HUDEP-2 (cell line): Measurements from ENCODE around the gene LRRC9.
"Not testable (repeated sequence)": the region's sequence is repeated elsewhere in the genome, so short reads cannot be mapped to it uniquely, and the experiment has no call there.

Experiments
- DNase-seq, 76 experiments: peaks; one replicate each; lab custom pipeline; 2025; ENCODE audit not compliant: unreplicated experiment in 76 of 76; lab: John Stamatoyannopoulos, UW

Gene LRRC9

DNA sequence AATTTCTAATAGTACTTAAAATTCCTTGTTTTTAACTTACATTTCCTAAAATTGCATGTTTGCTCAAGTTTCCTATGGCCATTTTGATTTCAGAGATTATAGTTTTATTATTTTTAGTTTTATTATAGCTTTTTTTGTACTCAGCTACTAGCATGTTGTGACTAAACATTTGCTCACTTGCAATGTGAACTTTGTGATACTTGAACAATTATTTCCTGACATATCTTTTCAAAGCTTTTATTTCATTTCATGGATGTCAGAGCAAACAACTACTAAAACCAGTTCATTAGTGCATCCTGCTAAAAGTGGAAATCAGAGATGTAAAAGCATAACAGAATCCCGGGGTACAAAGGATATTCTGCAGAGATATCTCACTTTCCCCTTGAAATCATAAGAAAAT is 138.1 kb downstream of the LRRC9 start:
- DNase-seq: no peak

DNA sequence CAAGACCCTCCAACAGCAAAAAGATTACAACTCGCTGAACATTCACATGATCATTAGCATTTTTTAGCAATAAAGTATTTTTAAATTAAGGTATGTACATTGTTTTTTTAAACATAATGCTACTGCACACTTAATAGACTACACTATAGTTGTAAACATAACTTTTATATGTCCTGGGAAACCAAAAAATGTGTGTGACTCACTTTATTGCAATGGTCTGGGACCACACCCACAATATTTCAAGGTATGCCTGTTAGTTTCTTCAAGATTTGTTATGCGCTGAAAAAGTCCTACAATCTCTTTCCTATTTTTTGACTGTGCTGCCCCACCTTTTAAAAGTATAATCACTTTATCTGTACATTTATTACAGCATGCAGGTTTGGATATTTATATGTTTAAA is 141.4 kb downstream of the LRRC9 start:
- DNase-seq: no peak

DNA sequence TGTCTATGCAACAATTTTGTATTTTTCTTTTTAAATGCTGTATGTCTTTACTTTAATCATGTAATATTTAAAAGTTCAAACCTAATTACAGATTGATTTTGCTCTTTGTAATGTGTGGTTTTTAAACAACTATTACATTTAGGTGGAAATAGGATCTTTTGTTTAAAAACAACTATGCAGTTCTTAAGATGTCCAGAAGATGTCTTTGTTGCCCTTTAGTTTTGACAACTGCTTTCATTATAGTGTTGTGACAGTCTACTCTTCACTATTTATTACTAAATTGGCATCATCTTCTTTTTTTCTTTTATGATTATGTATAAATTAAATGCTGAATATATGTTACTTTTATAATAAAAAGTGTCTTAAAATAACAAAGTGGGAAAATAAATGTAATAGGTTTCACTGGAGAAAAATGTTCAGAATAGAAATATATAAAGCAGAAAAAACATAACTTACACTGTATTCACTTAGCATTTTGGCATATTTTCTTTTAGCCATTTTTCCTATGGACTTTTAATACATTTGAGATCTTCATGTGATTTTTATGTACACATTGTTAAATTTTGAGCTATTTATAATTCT is 144.6 kb downstream of the LRRC9 start:
- peak in 8 of 76 experiments; percentile 0 to 44 (median 12) for DNase-seq

DNA sequence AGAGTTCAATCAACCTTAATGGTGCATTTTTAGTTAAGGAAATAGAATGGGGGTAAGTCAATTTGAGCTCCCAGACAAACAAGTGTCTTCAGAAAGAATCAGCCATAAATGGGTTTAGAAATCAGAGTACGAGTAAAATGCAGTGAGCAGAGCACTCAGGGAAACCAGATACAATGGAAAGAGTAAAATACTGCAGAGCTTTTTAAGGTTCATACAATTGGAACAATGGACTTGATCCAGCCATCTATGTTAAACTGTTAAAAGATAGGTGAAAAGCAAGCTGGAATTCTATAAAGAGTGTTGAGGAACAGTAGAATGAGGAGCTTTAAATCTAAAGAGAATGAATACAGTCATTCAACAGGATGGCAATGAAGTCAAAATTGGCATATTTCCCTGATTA is 147.9 kb downstream of the LRRC9 start:
- DNase-seq: no peak

DNA sequence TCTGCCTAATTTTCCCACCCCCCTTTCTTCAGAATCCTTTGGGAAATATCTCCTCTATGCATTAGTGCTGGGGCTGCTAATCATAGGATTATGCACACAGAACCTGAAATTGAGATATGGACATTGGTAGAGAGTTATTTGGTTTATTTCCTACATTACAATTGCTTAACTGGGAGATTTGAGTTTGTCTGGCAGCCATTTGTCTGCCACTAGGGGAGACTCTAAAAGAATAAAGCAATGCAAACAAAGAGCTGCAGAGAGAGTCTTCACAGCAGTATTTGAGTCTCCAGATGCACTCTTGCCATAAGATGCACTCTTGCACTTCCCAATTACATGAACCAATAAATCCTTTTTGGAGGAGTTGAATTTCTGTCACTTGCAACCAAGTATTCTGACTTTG is 159.8 kb downstream of the LRRC9 start:
- DNase-seq: no peak

DNA sequence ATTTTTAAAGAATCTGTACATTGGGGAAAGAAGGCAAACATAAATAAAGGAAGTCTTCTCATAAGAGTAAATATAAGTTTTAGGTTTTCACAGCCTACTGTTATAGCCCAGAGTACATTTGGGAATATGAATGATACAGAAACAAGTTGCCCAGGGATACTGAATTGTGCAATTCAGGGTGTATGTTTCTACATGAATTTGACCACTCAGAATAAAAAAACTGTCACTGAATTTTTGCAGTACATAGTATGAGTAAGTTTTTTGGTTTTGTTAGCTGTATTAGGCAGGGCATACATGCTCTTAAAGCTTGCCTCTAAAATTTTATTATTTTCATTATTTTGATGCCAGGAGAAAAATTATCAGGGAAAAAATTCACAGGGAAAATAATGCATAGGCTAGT is 165.1 kb downstream of the LRRC9 start:
- no peak for DNase-seq

DNA sequence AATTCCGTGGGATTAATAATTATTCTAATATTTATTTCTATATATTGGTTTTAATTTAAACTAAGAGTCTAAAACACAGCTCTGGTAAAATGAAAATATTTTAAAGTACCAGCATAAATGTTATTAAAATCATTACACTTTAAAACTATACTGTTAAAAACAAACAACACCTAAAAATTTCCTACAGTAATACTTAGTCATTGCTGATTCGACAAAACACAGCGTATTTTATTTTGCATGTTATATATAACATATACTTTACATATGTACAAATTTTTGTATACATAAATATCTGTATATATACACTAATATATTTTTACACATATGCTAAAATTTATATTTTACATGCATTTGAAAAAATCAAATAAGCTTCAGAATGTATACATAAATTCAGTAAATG is 165.7 kb downstream of the LRRC9 start:
- no peak for DNase-seq

DNA sequence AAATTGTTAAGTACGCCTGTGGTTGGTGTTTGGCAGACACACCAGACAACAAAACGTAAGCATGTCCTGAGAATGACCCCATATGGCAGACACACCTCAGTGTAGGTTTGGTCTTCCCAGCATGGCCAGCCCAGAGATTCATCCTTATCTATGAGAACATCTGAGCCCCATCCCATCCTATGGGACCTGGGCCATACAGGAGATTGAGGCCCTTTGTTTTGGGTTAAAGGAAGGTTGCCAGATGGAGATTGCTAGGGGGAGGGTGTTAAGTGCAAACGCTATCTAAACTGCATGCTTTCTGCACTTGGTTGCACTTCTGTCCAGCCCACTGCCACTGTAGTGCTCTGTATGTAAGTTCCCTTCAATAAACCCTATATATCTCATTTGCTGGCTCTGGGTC is 167.7 kb downstream of the LRRC9 start:
- peak in 26 of 76 experiments; percentile 1 to 39 (median 16) for DNase-seq

DNA sequence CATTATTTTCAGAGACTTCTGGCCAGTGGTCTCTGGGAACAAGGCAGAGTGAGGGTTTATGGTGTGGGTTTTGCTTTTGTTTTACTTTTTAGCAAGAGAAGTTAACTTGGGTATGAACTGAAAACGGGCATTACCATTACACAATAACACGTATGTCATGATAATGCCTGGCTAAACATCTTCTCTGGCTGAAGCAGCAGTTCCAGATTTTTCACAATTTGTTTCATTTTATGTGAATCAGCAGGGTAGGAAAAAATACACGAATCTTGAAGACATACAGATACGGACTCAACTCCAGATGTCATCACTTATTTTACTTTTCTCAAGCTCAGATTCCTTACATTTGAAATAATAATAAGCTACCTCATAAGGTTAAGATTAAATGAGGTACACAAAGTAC is 169.3 kb downstream of the LRRC9 start:
- no peak for DNase-seq

DNA sequence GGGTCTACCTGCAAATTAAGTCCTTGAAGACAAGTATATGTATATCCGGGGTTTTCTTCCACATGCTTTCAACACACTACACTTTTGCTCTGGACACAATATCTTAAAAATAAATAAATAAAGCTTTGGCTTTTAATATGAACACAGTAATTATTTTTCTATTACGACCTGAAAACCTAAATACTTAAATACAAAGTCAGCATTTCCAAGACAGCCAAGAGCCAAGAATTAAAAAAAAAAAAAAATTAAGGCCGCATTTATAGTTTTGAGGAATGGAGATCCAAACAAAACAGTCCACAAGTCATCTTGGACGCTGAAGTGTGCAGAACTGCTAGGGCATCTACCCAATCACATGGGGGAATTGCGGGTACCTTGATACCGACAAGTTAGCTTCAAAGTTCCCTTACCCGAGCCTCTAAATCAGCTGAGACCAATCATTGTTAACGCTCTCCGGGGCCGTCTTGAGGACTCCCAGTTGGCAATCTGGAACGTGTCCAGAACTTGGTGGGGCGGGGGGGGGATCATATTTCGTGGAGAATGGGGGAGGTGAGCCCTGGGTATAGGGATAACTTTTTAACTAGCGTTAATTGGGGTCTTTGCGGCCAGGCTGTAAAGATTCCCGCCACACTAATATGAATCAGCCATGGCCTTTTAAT is 171.0 kb downstream of the LRRC9 start:
- DNase-seq: peak in 68 of 76 experiments; percentile 1 to 74 (median 42)

DNA sequence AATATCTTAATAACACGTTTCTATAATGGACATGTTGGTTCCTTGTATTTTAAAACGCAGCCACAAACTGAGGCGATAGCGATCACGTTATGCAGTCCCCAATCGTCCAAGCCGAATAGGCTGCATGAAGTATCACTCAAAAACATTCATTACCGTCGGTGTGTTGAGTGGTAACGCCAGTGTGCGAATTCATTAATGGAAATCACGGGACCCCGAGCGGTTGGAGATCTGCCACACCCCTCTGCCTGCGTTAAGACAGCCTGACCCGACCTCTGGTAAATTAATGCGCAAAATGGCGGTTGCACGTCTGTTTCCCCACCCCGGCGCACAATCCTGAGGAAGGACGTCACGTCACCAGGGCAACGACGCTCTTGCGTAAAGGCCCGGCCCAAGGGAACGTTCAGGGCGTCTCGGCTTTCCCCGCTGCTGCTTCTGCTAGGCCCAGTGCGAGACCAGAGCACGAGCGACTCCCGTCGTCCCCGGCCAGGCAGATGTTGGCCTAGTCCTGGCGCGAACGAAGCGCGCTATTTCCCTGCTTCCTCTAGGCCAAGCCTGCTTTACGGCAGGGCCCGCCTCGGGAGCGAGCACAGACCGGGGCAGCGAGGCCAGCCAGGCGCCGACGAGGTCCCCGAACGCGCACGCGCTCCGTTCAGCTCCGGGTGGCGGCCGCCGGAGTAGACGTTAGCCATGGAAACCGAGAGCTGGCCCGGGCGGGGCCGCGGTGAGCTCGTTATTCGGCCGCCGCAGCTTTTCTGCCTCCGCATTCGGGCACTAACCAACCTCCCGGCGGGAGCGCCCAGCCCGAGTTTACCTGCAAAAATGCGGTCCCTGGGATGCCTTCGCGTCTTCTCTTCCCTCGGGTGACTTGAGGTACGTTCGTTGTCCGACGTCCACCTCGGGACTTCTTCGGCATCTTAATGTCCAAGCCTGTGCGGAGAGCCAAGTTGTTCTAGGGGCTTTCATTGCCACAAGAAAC is 171.9 kb downstream of the LRRC9 start, which contains the start of gene PCNX4:
Gene PCNX4 (plus strand): TSS at position 374 of the 976 bp plus-strand sequence. CDS start 15,716 bp downstream, outside the sequence.
- peak; percentile 54 to 97 (median 93) for DNase-seq

DNA sequence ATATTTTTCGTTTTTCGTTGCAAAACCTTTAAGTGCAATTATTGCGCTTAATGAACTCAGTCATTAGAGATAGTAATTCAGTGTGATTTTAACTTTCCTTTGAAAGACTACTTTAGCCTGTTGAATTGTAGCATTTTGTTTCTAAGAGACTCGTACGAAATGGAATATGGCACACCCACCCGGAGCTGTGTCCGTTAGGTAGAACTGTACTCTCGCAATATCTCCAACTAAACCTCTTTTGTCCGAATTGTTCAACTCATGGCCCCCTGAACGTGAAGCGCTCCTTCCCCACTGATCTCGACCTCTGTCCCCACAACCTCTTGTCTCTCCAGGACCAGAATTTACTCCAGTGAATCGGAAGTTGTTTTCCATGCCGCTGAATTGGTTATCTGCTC is 172.6 kb downstream of the LRRC9 start:
- DNase-seq: peak in 15 of 76 experiments; percentile 2 to 38 (median 15)

DNA sequence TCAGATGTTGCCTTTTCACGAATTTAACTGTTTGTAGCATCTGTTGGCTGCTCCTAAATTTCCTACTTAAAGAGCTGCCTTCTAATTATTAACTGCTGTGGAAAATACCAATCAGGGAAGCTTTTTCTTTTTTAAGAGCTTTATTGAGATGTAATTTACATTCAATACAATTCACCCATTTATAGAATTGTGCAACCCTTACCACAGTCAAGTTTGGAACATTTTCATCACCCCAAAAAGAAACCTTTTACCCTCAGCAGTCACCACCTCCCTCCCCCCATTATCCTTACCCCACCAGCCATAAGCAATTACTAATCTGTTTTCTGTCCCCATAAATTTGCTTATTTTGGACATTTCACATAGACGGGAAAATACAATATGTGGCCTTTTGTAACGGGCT is 173.1 kb downstream of the LRRC9 start:
- no peak for DNase-seq

DNA sequence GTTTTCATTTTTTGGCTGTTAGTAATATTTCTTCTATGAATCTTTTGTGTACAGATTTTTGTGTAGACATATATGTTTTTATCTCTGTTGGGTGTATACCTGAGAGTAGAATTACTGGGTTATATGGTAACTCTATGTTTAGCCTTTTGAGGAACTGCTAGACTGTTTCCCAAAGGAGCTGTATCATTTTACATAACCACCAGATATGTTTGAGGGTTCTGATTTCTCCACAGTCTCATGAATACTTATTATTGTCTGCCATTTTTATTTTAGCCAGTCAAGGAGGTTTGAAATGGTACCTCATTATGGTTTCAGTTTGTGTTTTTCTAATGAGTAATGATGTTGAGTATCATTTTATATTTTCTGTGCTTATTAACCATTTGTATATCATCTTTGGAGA is 173.7 kb downstream of the LRRC9 start:
- peak in 1 of 76 experiments; percentile 11 for DNase-seq

DNA sequence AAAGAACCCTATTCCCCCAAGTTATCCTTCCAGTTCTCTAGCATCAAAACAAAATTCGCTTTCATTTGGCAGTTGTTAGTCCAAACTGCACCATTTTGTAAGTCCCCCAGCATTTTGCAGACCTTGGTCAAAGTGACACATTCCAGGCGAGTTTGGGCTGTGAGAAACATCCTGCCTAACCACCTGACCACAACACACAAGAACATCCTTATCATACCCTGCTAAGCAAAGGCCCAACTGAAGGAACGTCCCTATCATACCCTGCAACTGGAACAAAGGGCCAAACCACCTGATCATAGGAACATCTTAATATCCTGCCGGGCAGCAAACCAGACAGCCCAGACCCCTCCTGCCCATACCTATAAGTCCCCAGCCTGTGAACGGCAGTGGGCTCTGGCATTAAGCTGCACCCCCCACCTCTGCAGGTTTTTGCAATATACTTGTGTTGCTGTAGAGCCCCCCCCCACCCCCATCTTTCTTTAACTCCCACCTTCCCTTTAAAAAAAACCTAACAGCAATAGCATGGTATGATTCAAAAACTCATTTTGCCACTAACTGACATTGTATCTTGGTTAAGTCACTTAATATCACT is 174.5 kb downstream of the LRRC9 start:
- DNase-seq: peak in 72 of 76 experiments; percentile 13 to 85 (median 56)

DNA sequence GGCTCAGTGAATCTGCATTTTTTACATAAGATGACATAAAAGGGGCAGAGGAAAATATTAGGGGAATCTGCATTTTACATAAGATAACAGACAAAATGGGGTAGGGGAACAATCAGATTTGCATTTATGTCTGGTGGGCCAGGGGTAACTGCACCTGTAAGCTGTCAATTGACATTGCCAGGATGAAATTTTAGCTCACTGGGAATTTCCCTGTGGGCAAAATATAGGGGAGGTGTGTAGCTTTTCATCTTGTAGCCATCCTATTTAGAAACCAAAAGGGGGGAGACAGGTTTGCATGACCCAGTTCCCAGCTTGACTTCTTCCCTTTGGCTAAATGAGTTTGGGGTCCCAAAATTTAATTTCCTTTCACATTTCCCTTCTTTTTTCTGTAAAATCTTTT is 175.3 kb downstream of the LRRC9 start:
- DNase-seq: no peak

DNA sequence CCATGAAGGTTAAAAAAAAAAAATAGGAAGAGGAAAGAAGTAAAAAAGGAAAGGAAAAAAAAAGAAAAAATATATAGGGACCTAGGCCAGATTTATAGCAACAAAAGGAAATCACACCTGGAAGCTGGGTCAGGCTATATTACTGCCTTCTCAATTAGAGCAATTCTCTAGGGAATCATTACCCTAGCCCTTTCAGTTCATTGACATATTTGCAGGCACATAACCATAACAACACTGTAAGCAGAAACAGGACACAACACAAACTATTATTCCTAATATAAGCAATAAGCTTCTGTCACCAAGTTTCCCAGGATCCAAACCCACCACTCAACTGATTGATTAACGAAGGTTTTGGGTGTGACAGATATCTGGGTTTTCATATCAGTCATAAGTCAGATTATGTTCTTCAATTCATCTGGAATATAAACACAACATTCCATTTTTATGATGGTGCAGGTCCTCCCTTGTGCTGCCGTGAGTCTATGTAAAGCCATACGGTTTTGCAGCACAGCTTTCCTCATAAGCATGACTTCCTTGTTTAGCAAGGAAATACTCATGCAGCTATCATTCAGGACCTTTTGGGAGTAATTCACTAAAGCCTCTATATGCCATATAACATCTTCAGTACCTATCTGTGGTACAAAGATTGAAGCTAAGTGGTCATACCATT is 176.0 kb downstream of the LRRC9 start:
- peak in 1 of 76 experiments; percentile 1 for DNase-seq

DNA sequence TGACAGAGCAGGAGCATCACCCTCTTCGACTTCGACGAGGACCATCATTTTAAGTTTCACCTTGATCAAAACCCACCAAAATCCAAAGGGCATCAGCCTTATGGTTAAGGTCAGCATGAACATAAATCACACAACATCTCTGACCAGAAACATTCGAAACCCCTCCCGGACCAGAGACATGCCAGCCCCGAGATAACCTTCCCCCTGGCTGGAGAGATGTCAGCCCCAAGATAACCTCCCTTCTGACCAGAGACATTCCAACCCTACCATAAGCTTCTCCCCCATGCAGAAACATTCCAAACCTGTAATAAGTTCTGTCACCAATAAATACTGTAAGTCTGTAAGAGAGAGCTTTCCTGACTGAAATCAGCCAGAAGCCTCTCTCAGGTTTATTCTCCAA is 178.0 kb downstream of the LRRC9 start:
- no peak for DNase-seq

DNA sequence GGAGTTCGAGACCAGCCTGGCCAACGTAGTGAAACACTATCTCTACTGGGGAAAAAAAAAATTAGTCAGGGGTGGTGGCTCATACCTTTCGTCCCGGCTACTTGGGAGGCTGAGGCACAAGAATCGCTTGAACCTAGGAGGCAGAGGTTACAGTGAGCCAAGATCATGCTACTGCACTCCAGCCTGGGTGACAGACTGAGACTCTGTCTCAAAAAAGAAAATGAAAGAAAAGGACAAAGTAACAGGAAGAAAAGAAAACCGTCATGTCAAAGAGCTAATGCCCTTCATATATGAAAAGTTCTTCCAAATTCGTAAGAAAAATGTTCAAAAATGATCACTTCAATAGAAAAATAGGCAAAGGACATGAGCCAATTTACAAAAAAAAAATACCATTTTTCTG is 179.9 kb downstream of the LRRC9 start:
- DNase-seq: not testable (repeated sequence)

DNA sequence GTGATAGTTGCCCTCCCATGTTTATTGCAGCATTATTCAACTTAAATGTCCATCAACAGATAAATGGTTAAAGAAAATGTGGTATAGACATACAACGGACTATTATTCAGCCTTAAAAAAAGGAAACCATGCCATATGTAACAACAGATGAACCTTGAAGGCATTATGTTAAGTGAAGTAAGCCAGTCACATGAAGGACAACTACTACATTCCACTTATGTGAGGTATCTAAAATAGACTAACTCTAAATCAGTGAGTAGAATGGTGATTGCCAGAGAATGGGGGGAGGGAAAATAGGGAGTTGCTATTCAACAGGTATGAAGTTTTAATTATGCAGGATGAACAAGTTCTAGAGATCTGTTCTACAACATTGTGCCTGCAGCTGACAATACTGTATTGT is 181.8 kb downstream of the LRRC9 start:
- no peak for DNase-seq
